ENCODE measurements around the gene MARF1. TPM values are rescaled to one million over a fixed set of nuclear protein-coding genes. Genes with fewer than 3 reads are reported as not detected.

Gene MARF1
- total and polyA plus RNA-seq, 2 of the 8 experiments (the other 6 are each of a cell fraction or from before 2014, with no cell fraction given) = 5.6 to 31.4 TPM

DNA sequence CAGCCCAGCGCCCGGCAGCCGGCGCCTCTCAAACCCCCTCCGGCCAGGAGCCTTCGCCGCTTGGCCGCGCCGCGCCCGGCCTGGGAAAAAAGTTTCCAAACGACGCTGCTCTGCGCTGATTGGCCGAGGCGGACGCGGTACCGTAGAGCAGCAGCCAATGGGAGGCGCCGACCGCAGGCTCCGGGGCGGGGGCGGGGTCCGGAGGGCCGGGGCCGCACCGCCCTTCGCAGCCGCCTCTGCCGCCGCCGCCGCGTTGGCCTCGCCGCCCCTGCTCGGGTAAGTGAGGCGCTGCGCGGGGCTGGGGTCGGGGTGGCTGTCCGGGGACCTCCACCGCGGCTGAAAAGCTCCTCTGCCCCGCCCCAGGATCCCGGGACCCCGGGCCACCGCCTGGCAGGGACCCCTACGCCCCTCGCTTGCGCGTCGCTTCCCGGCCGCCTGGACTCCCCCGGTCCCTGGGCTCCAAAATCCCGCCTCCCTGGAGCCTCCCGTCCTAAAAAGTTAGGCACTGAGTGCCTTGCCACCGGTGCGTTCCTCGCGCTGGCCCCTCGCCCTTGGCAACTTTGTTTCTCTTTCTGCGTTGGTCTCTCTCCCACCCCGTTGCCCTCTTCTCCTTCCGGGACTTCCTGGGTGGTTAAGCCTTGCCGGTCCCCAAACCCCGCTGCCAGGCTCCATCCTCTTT is 7.2 kb upstream of the MARF1 start, which contains the start of gene NDE1:
Gene NDE1, plus strand, starts transcription at position 227 of the 679 bp plus-strand sequence. CDS start 14,534 bp downstream, outside the sequence.
- Histone ChIP-seq H3K4me2 (ENCODE audit: insufficient read depth in 1 of 2, low read depth in 2 of 2, low read length in 2 of 2) (peak within 1 kb of the TSS; percentile 86 to 96), H2AFZ (ENCODE audit: low read length) (peak within 1 kb of the TSS; percentile 81), H4K8ac (ENCODE audit: extremely low read depth, insufficient read depth, low read length) (no peak within 1 kb of the TSS), H3K23me2 (ENCODE audit: low read depth, low read length) (peaks cover 6% of the 10 kb centered on the region), H2BK15ac (ENCODE audit: low read length) (no peak within 1 kb of the TSS), H2BK12ac (ENCODE audit: low read depth, low read length) (no peak within 1 kb of the TSS), H4K20me1 (replicated peaks in 1 of 2; ENCODE audit: control insufficient read depth in 1 of 2, insufficient read depth in 2 of 2, low read length in 2 of 2) (peaks cover 1 to 3% of the 10 kb centered on the region in 2 experiments), H3K56ac (replicated peaks; ENCODE audit: insufficient read length, low read depth, low read length) (no peak within 1 kb of the TSS), H2BK20ac (ENCODE audit: low read length) (no peak within 1 kb of the TSS), H3K79me1 (ENCODE audit: low read depth, low read length) (peaks cover 3% of the 10 kb centered on the region; the same call in 1 of the 2 replicates), H3K4me3 (ENCODE audit: extremely low read depth in 1 of 4, insufficient read depth in 2 of 4, low read depth in 3 of 4, low read length in 4 of 4) (peak within 1 kb of the TSS; percentile 80 to 97 (median 84)), H3K14ac (ENCODE audit: insufficient read length) (no peak within 1 kb of the TSS), H2BK5ac (ENCODE audit: low read depth, low read length) (no peak within 1 kb of the TSS), H4K91ac (replicated peaks; ENCODE audit: insufficient read length, low read length) (no peak within 1 kb of the TSS), H2AK5ac (ENCODE audit: low read depth, low read length) (no peak within 1 kb of the TSS), H3K18ac (ENCODE audit: extremely low read depth, low read length) (no peak within 1 kb of the TSS), H3K36me3 (ENCODE audit: control insufficient read depth in 2 of 4, insufficient read depth in 4 of 4, low read length in 3 of 4) (no peaks in the 10 kb centered on the region), H3K4ac (replicated peaks; ENCODE audit: insufficient read length, low read depth, low read length) (no peak within 1 kb of the TSS), H2BK120ac (replicated peaks; ENCODE audit: low read depth, low read length) (no peak within 1 kb of the TSS), H3K27me3 (replicated peaks in 1 of 4; ENCODE audit: control insufficient read depth in 3 of 4, extremely low read depth in 1 of 4, insufficient read depth in 3 of 4, low read length in 3 of 4) (no peaks in the 10 kb centered on the region), H3K23ac (ENCODE audit: insufficient read length) (no peak within 1 kb of the TSS), H3K79me2 (ENCODE audit: control insufficient read depth in 1 of 2, insufficient read depth in 2 of 2, low read length in 2 of 2) (peaks cover 0 to 22% of the 10 kb centered on the region in 2 experiments; a peak in 3 of 4 replicates), H3K9me3 (ENCODE audit: insufficient read depth in 2 of 2, low read depth in 1 of 2, low read length in 1 of 2) (no peaks in the 10 kb centered on the region), H4K5ac (ENCODE audit: insufficient read length, low read depth, low read length) (no peak within 1 kb of the TSS), H3K9ac (replicated peaks in 1 of 4; ENCODE audit: extremely low read depth in 1 of 4, low read depth in 3 of 4, low read length in 3 of 4) (peak within 1 kb of the TSS; percentile 15 to 62 (median 53); a peak in 6 of 7 replicates), H3K27ac (ENCODE audit: low read depth, low read length) (no peak within 1 kb of the TSS), H3K4me1 (replicated peaks in 1 of 4; ENCODE audit: control insufficient read depth in 3 of 4, insufficient read depth in 4 of 4, low read length in 3 of 4) (peaks cover 0 to 3% (median 1%) of the 10 kb centered on the region in 4 experiments; a peak in 2 of 7 replicates)
- CTCF ChIA-PET (ENCODE audit: partially characterized antibody) = no interaction called here
- WGBS, 2 experiments (ENCODE audit: extremely low coverage in 1 of 2, insufficient coverage in 1 of 2, insufficient read length in 1 of 2, insufficient replicate concordance in 2 of 2, low coverage in 1 of 2, low lambda C conversion rate in 2 of 2, missing lambda C conversion rate in 1 of 2) = 0% methylated on average over 30 of the region's 71 CpGs; no CpG with 5 or more reads in 1 of the 2 experiments
- POLR2A ChIA-PET (ENCODE audit: partially characterized antibody) = interaction anchor here (0.7 kb wide), 1 partner anchor 15 kb away, joined by 3 read pairs; no protein-coding TSS in a partner anchor
- DNase-seq (ENCODE audit: low read depth in 1 of 2, low spot score in 2 of 2) = peak; percentile 70 to 90
- no peak for FAIRE-seq
- TF ChIP-seq CEBPB (IDR thresholded peaks at IDR 0.05; ENCODE audit: low read depth, low read length) = no peak
- TF ChIP-seq POLR2A (IDR thresholded peaks at IDR 0.05; ENCODE audit: control extremely low read depth in 1 of 2, low read depth in 2 of 2, low read length in 2 of 2) = no peak; a peak in 1 of 3 replicates
- TF ChIP-seq SIN3A (conservative IDR thresholded peaks at IDR 0.05 in 1 of 2, IDR thresholded peaks at IDR 0.05 in 1 of 2; ENCODE audit: low read depth in 1 of 2, low read length in 2 of 2) = 0 out of 4 replicates have a peak, but pooled peaks of 1 of the 2 experiments have one; percentile 45
- TF ChIP-seq SP1 (IDR thresholded peaks at IDR 0.05; ENCODE audit: low read depth, low read length) = peak; percentile 51; the same call in 1 of the 2 replicates
- TF ChIP-seq HDAC2 (IDR thresholded peaks at IDR 0.05; ENCODE audit: borderline replicate concordance in 1 of 2, low read depth in 2 of 2, low read length in 2 of 2) = no peak
- TF ChIP-seq EGR1 (IDR thresholded peaks at IDR 0.05; ENCODE audit: borderline replicate concordance, low read depth, low read length) = peak; percentile 29; the same call in 1 of the 2 replicates
- no peak for TF ChIP-seq SP2 (IDR thresholded peaks at IDR 0.05; ENCODE audit: low read length)
- TF ChIP-seq KDM4A (IDR thresholded peaks at IDR 0.05; ENCODE audit: low read depth, low read length, severe bottlenecking) = peak; percentile 80
- no peak for TF ChIP-seq ASH2L (IDR thresholded peaks at IDR 0.05; ENCODE audit: low read length)
- TF ChIP-seq PHF8 (conservative IDR thresholded peaks at IDR 0.05; ENCODE audit: low read depth, low read length) = peak; percentile 47; the same call in 1 of the 2 replicates
- no peak for TF ChIP-seq JUN (IDR thresholded peaks at IDR 0.05; ENCODE audit: low read depth, low read length)
- TF ChIP-seq CHD1 (IDR thresholded peaks at IDR 0.05; ENCODE audit: low read depth, low read length) = no peak
- 0 out of 2 replicates have a peak, but pooled peaks have one; percentile 21 for TF ChIP-seq CREB1 (IDR thresholded peaks at IDR 0.05)

Data from H1 (cell line).